ENCODE results near the gene CEP104.

CEP104 gene

DNA sequence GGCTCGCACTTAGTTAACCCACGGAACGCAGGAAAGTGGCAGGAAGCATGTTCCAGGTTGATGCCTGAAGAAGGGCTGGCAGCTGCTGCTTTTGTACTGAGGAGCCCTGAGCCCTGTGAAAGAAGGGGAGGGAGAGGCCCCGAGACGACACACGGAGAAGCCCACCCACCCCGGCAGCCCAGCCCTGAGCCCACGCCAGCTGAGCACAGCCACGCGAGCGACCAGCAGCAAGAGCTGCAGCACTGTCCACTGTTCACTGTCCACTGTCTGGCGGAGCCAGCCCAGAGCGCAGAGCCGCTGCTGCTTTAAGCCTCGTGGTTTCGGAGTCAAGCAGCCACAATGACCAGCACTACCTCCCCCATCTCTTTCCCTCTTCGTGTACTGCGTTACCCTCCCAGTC, 66.1 kb downstream of the CEP104 start:
- DNase-seq, result no peak

- DNase-seq, result no peak
Measured at GRCh38 chr1:3790500-3790923, 66.5 kb downstream of the CEP104 start.

DNA sequence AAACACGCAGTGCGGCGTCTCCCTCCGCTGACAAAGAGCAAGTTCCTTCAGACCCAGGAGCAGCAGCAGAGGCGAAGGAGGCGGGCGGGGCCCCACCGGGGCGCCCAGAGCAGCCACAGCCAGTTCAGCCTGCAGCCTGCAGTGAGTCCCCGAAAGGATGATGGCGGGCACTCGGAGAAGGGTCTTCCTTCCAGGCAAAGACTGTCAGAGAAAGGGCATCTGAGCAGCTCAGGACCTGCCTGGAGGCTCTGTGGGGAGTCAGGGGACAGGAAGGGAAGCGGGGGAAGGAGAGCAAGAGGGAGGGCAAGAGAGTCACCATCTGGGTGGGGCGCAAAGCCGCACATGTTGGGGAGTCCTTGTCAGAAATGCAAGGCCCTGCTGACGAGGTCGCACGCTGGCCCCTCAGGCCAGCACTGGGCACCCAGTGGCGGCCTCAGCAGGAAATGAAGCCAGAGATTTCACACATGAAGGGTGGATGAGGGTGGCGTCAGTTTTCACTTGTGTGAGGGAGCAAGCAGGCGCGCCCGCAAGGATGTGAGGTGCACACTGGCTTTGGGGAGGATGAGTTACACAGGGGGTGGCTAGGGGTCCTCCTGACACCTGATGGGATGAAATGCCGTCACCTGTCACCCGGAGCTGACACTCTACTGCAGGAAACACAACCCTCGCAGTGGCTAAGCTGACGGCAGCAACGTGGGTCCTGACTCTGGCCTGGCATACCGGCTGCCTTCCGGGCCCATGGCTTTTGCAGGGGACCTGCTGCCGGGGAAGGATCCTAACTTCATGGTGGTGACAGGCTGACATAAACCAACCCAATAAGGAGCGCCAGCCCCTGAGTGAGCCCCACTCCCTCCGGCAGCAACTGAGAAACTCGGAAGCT, 67.3 kb downstream of the CEP104 start:
- no peak for DNase-seq

- no peak for DNase-seq
Measured at GRCh38 chr1:3788756-3789420, 68.1 kb downstream of the CEP104 start.

- DNase-seq, result no peak
Measured at GRCh38 chr1:3787745-3788605, 69.0 kb downstream of the CEP104 start.

GRCh38 chr1:3787349-3787715, 69.7 kb downstream of the CEP104 start:
- DNase-seq, result peak; percentile 32 to 38

GRCh38 chr1:3786468-3787348, 70.3 kb downstream of the CEP104 start:
- no peak for DNase-seq

DNA sequence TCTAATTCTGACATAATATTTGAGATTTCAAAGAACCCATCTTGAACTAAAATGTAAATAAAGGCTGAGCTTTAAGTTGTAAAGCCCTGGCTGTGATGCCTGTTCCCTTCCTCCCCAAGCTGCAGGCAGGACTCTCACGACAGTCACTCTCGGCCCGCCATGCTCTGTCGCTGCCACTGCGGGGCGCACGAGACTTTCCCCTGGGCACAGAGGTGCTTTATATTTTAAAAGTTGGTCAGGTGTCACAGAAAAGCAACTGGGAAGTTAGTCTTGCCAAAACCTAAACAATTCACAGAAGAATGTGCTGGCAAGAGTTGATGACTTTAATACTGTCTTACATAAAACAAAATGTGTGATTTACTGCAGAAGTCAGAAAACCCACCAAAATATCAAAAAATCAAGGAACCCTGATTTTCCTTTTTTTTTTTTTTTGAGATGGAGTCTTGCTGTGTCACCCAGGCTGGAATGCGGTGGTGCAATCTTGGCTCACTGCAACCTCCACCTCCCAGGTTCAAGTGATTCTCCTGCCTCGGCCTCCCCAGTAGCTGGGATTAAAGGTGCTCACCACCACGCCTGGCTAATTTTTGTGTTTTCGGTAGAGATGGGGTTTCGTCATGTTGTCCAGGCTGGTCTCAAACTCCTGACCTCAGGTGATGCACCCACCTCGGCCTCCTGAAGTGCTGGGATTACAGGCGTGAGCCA, 71.4 kb downstream of the CEP104 start:
- DNase-seq, result no peak

DNA sequence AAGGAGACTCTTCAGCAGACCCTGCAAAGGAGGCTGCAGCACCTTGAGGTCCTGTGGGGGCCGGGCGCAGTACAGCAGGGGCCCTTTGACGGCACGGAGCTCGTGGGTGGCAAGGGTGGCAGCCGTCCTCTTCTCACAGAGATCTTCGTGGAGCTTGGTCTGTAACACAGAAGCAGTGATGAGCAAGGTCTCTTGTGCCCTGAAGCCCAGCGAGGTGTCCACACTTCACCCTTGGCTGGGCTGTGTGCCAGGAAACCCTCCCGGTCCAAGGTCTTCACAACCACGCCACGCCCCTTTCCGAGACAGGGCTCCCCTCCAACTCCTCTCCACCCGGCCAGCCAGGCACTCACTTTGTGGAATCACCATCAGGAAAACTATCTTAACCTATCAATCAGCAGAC, 72.0 kb downstream of the CEP104 start:
- DNase-seq, result no peak

DNA sequence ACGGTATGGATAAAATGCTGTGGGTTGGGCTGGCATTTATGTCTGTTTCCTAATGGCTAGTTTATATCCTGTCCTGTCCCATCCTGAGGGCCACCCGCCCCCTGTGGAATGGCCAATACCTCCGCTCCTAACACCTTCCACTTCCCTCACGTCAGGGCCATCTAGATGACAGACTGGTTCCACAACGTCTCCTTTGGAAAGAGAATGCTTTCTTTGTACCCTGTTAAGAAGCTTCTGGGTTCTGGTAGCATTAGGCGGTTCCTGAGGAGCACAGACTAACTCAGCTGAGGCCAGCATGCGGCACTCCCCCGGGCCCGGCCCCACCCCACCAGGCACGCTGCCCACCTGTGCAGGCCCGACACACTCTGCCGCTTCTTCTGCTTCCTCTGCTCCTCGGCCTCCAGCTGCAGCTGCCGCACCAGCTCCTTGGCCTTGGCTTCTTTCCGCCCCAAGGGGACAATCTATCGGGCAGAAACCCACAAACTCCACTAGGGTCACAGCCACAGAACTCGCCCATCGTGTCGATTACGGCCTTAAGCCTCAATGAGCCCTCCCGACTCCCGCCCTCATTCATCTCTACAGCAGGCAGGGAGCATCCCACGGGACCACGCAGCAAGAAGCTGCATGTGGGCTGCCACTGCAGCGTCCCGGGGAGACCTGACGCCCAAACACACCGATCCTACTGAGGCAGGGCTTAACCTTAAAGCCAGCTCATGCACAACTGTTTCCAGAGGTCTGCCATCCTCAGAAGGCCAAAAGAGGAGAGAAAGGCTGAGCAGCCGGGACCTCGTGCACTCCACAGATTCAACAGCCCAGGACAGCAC, 73.1 kb downstream of the CEP104 start:
- DNase-seq, result no peak

DNA sequence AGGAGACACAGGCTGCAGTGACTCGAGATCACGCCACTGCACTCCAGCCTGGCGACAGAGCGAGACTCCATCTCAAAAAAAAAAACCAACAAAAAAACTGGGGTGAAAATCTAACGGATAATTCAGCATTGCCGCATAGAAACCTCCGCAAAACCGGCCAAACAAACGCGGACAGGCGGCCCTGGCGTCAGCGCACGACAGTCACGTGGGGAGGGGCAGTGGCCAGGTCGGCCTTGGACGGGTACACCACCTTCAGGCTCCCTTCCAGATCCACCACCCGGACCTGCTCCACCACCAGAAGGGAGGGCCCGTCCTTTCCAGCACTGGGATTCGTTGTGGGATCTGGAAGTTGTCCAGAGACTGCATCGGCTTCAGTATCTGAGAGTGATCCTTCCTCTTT, 76.1 kb downstream of the CEP104 start:
- DNase-seq, result no peak

- no peak for DNase-seq
Measured at GRCh38 chr1:3779912-3780416, 77.0 kb downstream of the CEP104 start.

- no peak for DNase-seq
Measured at GRCh38 chr1:3779265-3779911, 77.6 kb downstream of the CEP104 start.

GRCh38 chr1:3778590-3779264, 78.3 kb downstream of the CEP104 start:
- no peak for DNase-seq

DNA sequence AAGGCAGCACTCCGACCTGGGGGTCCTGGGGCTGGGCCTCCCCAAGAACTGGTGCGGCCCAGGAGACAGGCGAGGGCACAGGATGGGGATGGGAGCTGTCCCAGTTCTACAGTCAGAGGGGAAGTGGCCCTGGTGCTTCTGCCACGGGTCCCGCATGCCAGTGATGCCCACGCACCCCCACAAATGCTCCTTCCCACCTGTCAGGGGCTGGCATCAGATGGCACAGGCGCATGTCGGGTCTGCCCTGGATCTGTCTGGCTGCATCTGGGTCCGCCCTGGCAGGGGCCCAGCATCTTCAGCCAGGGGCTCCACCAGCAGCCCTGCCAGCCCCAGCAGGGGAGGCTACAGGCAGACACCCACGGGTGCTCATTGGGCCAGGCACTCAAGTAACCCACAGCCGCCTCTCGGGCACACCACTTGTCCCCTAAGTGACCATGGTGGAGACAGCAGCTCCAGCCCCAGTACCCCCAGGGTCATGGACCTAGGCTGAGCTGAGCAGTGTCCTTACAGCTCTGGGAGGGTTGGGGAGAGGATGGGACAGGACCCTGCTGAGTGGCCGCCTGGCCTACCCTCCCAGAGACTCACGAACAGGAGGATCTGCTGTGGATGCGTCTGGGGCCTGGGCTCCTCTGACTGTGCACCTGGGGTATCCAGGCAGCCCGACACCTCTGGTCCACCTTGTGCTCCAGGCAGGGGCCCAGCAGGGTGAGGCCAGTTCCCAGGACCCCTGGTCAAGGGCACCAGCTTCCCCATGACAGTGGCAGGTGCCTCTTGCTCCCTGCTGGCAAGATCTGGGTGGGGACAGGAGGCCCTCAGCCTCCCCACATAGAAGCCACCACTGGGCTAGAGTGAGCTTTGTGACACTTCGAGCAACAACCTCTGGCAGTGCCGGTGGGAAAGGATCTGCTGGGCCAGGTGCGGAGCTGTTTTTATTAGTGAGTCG, 79.1 kb downstream of the CEP104 start:
- DNase-seq, result no peak

DNA sequence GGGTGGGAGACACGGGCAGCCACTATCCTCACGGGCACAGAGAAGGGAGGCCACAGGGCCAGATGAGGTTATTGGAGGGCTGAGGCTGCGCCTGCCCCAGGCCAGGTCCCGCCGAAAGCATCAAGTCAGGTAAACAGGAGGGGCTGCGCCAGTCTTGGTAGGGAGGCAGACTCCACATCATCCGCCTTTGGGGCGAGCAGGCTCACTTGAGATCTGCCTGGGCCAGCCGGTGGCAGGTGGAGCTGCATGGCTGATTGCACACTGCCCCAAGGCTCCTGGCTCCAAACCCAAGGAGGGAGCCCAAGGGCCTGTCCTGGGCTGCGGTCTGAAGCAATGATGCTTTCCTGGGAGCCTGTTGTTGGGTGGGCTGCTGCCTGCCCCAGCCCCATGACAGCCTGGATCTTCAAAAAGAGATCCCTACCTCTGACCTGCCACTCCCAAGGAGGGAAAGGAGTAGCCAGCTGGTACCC, 79.9 kb downstream of the CEP104 start:
- DNase-seq, result no peak

DNA sequence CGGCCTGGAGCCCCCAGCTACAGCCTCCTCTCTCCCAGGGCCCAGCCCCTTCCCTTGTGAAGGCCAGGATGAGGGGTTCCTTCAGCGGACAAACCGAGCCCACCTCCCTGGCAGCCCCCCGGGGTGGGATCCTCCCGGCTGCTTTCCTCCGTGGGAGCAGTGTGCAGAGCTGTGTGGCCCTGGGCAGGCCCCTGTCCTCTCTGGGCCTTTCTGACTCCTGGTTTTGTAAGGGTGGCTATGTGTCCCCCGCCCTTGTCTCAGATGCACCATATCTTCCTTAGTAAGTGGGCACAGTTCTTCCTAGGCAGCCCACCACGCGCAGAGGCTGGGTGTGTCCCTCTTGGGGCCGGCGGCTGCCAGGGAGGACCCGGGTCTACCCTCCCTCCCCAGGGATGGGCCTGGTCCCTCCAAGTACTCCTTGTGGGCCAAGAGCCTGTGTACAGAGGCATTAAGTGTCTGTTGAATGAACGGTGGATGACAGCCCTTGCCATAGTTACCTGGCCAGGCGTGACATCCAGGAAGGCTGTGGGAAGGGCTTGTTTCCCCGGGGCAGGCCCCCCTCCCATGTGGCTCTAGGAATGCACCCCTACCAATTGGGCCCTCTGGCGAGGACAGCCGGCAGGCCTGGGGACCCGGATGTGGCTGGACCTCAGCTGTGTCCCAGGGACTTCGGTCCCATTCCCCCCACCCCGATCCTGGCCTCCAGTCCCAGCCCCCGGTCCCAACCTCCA, 80.6 kb downstream of the CEP104 start:
- DNase-seq, result no peak

Measured in activated CD4-positive, alpha-beta T cell treated with anti-CD3 and anti-CD28 coated beads, Interleukin-2, amount 50 U/mL, for 4 hours (primary cell).